Measurements from ENCODE around the gene LIMCH1. TPM values are rescaled to one million over a fixed set of nuclear protein-coding genes. Genes with fewer than 3 reads are reported as not detected.

Gene LIMCH1
- total and polyA plus RNA-seq, 2 of the 8 experiments (the other 6 are each of a cell fraction or from before 2014, with no cell fraction given): 2.7 to 3.0 TPM

GRCh38 chr4:41744572-41745291 lies 206.8 kb downstream of the LIMCH1 start:
- H3K36me3 ChIP-seq (ENCODE audit: control insufficient read depth in 2 of 4, insufficient read depth in 4 of 4, low read length in 3 of 4): peaks cover 0 to 15% (median 0%) of the 10 kb centered on the region in 4 experiments; a peak in 1 of 8 replicates
- no peak overlapping the region for H2AK5ac ChIP-seq (ENCODE audit: low read depth, low read length)
- H3K23ac ChIP-seq (ENCODE audit: insufficient read length): no peak overlapping the region
- no peak overlapping the region for H3K27ac ChIP-seq (ENCODE audit: low read depth, low read length)
- ChIA-PET POLR2A (ENCODE audit: partially characterized antibody) (no interaction called here), CTCF (ENCODE audit: partially characterized antibody) (no interaction called here)
- no peaks in the 10 kb centered on the region; the same call in 1 of the 2 replicates for H3K23me2 ChIP-seq (ENCODE audit: low read depth, low read length)
- H2BK20ac ChIP-seq (ENCODE audit: low read length): no peak overlapping the region
- no peak overlapping the region for H2BK120ac ChIP-seq (replicated peaks; ENCODE audit: low read depth, low read length)
- no peak overlapping the region for H3K9ac ChIP-seq (replicated peaks in 1 of 4; ENCODE audit: extremely low read depth in 1 of 4, low read depth in 3 of 4, low read length in 3 of 4)
- peak overlapping the region; percentile 50 to 59 for H3K4me2 ChIP-seq (ENCODE audit: insufficient read depth in 1 of 2, low read depth in 2 of 2, low read length in 2 of 2)
- H4K91ac ChIP-seq (replicated peaks; ENCODE audit: insufficient read length, low read length): no peak overlapping the region
- H3K79me1 ChIP-seq (ENCODE audit: low read depth, low read length): no peaks in the 10 kb centered on the region
- FAIRE-seq (no peak), DNase-seq (ENCODE audit: low read depth in 1 of 2, low spot score in 2 of 2) (peak in 1 of 2 experiments; percentile 57)
- H2BK5ac ChIP-seq (ENCODE audit: low read depth, low read length): no peak overlapping the region
- peaks cover 0 to 13% of the 10 kb centered on the region in 2 experiments; a peak in 2 of 4 replicates for H3K9me3 ChIP-seq (ENCODE audit: insufficient read depth in 2 of 2, low read depth in 1 of 2, low read length in 1 of 2)
- 7% methylated on average over 32 of the region's 33 CpGs; no CpG with 5 or more reads in 1 of the 2 experiments for WGBS, 2 experiments (ENCODE audit: extremely low coverage in 1 of 2, insufficient coverage in 1 of 2, insufficient read length in 1 of 2, insufficient replicate concordance in 2 of 2, low coverage in 1 of 2, low lambda C conversion rate in 2 of 2, missing lambda C conversion rate in 1 of 2)
- H4K8ac ChIP-seq (ENCODE audit: extremely low read depth, insufficient read depth, low read length): no peak overlapping the region
- H3K56ac ChIP-seq (replicated peaks; ENCODE audit: insufficient read length, low read depth, low read length): no peak overlapping the region
- H2AFZ ChIP-seq (ENCODE audit: low read length): no peak overlapping the region
- H4K20me1 ChIP-seq (replicated peaks in 1 of 2; ENCODE audit: control insufficient read depth in 1 of 2, insufficient read depth in 2 of 2, low read length in 2 of 2): peaks cover 7 to 18% of the 10 kb centered on the region in 2 experiments
- no peak overlapping the region for H2BK12ac ChIP-seq (ENCODE audit: low read depth, low read length)
- peak; percentile 99 for TF ChIP-seq RNF2 (IDR thresholded peaks at IDR 0.05; ENCODE audit: borderline replicate concordance, low read depth, low read length, missing control alignments, poor library complexity, severe bottlenecking)
- peak; percentile 69 for TF ChIP-seq CEBPB (IDR thresholded peaks at IDR 0.05; ENCODE audit: low read depth, low read length)
- TF ChIP-seq NANOG (IDR thresholded peaks at IDR 0.05; ENCODE audit: insufficient read depth, low read depth, low read length, poor library complexity, severe bottlenecking): no peak
- TF ChIP-seq SUZ12 (IDR thresholded peaks at IDR 0.05; ENCODE audit: low read length): peak; percentile 99; the same call in 1 of the 2 replicates
- TF ChIP-seq KDM4A (IDR thresholded peaks at IDR 0.05; ENCODE audit: low read depth, low read length, severe bottlenecking): no peak
- TF ChIP-seq EZH2 (IDR thresholded peaks at IDR 0.05; ENCODE audit: low read depth, low read length, severe bottlenecking): peak; percentile 100
- peak; percentile 91 for TF ChIP-seq CBX8 (IDR thresholded peaks at IDR 0.05; ENCODE audit: borderline replicate concordance, low read depth, low read length)
- peaks cover 71 to 99% (median 92%) of the 10 kb centered on the region in 4 experiments for H3K27me3 ChIP-seq (replicated peaks in 1 of 4; ENCODE audit: control insufficient read depth in 3 of 4, extremely low read depth in 1 of 4, insufficient read depth in 3 of 4, low read length in 3 of 4)
- H3K4me1 ChIP-seq (replicated peaks in 1 of 4; ENCODE audit: control insufficient read depth in 3 of 4, insufficient read depth in 4 of 4, low read length in 3 of 4): peaks cover 5 to 28% (median 19%) of the 10 kb centered on the region in 4 experiments
- no peak overlapping the region for H3K4ac ChIP-seq (replicated peaks; ENCODE audit: insufficient read length, low read depth, low read length)
- H3K14ac ChIP-seq (ENCODE audit: insufficient read length): no peak overlapping the region
- H3K4me3 ChIP-seq (ENCODE audit: extremely low read depth in 1 of 4, insufficient read depth in 2 of 4, low read depth in 3 of 4, low read length in 4 of 4): peak overlapping the region in 1 of 4 experiments; percentile 34; a peak in 4 of 8 replicates
- no peaks in the 10 kb centered on the region for H3K79me2 ChIP-seq (ENCODE audit: control insufficient read depth in 1 of 2, insufficient read depth in 2 of 2, low read length in 2 of 2)
- H3K18ac ChIP-seq (ENCODE audit: extremely low read depth, low read length): no peak overlapping the region
- H4K5ac ChIP-seq (ENCODE audit: insufficient read length, low read depth, low read length): no peak overlapping the region
- no peak overlapping the region for H2BK15ac ChIP-seq (ENCODE audit: low read length)
